Muscle of back (tissue), 11 donors: Measurements from ENCODE around the gene IPPK. TPM values are rescaled to one million over a fixed set of nuclear protein-coding genes. Genes with fewer than 3 reads are reported as not detected.

ENCODE experiments used
- DNase-seq, 3 donors: peaks; one replicate each; pipeline versions ENCODE4 v3.0.0 to v3.0.0-alpha.2; 2013
- polyA plus RNA-seq, 10 donors: library from polyadenylated mRNA; unstranded; fragments of 120-200 nt; gene quantifications; one replicate each; pipeline ENCODE4 v1.2.1, GENCODE V29; 2013; ENCODE audit not compliant: insufficient read length in 10 of 10

Gene IPPK
- polyA plus RNA-seq, 10 donors, result 6.2 to 9.9 (median 7.8) TPM

DNA sequence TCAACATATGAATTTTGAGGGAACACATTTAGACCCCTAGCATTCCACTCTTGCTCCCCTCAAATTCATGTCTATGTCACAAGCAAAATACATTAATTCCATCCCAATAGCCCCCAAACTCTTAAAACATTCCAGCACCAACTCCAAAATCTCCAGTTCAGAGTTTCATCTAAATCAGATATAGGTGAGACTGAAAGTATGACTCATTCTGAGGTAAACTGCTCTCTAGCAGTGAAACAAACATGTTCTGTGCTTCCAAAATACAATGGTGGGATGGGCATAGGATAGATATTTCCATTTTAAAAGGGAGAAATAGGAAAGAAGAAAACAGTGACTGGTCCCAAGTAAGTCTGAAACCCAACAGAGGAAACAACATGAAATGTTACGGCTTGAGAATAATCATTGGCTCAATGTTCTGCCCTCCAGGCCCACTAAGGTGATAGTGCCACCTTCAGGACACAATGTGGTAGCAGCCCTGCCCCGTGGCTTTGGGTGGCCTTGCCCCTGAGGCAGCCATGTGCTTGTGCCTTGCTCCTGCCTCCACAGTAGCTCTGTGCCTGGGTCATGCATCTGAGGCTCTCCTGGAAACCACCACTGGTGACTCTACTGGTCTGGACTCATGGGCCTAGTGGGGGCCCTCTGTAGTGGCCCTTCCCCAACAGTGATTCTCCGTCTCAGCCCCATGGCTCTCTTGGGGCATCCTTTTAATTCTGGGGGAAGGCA is 36.4 kb upstream of the IPPK start:
- no peak for DNase-seq

DNA sequence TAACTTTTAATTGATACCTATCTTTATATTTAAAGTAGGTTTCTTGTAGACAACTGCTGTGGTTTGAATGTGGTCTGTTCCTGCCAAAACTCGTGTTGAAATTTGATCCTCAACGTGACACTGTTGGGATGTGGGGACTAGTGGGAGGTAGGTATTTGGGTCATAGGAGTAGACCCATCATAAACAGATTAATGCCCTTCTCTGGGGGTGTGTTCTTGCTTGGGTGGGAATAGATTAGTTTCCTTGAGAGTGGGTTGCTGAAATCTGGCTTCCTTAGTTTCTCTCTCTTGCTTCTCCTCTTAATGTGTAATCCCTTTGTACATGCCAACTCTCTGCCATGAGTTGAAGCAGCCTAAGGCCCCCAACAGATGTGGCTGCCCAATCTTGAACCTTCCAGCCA is 34.6 kb upstream of the IPPK start:
- no peak for DNase-seq

DNA sequence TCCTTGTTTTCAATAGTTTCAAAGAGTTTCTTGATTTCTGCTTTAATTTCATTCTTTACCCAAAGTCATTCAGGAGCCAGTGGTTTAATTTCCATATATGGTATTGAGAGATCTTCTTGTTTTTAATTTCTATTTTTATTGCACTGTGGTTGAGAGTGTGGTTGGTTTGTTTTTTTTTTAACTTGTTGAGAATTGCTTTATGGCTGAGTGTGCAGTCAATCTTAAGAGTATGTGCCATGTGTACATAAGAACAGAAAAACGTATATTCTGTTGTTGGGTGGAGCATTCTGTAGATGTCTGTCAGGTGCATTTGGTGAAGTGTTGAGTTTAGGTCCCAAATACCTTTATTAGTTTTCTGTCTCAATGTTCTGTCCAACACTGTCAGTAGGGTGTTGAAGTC is 26.7 kb upstream of the IPPK start:
- DNase-seq, result no peak

DNA sequence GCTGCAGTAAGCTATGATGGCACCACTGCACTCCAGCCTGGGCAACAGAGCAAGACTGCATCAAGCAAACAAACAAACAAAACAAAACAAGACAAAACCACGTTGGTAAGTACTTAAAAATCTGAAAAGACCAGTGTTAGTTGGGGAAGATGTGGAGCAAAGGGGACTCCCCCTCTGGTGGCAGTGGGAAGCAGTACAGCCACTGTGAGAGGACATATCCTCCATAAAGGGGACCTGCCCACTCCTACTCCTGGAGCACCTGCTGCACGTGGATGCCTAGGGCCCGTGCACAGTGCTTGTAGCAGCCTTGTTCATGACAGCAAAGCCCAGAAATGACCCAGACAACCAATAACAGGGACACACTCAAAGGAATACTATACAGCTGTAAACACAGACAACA is 17.0 kb upstream of the IPPK start:
- no peak for DNase-seq

DNA sequence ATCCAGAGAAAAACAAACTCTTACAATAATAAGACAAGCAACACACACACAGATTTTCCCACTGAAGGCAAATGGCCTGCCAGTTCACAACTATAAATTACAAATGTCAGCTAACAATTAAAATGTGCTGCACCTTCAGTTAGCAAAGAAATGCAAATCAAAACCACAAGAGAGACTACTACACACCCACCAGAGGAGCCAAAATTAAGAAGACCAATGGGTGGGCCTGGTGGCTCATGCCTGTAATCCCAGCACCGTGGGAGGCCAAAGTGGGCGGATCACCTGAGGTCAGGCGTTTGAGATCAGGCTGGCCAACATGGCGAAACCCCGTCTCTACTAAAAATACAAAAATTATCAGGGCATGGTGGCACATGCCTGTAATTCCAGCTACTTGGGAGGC is 15.1 kb upstream of the IPPK start:
- no peak for DNase-seq

DNA sequence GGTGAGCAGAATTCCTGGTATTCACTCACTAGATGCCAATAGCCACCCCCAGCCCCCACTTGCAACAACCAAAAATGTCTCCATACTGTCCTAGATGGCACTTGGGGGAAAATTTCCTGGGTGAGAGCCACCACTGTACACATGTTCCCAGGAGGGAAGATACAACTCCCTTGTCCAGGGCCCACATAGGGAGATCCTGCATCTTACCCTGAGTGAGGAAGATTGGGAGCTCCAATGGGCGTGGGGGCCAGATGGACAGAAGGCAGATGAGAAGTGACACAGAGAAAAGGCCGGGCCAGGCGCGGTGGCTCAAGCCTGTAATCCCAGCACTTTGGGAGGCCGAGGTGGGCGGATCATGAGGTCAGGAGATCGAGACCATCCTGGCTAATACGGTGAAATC is 12.3 kb upstream of the IPPK start:
- no peak for DNase-seq

DNA sequence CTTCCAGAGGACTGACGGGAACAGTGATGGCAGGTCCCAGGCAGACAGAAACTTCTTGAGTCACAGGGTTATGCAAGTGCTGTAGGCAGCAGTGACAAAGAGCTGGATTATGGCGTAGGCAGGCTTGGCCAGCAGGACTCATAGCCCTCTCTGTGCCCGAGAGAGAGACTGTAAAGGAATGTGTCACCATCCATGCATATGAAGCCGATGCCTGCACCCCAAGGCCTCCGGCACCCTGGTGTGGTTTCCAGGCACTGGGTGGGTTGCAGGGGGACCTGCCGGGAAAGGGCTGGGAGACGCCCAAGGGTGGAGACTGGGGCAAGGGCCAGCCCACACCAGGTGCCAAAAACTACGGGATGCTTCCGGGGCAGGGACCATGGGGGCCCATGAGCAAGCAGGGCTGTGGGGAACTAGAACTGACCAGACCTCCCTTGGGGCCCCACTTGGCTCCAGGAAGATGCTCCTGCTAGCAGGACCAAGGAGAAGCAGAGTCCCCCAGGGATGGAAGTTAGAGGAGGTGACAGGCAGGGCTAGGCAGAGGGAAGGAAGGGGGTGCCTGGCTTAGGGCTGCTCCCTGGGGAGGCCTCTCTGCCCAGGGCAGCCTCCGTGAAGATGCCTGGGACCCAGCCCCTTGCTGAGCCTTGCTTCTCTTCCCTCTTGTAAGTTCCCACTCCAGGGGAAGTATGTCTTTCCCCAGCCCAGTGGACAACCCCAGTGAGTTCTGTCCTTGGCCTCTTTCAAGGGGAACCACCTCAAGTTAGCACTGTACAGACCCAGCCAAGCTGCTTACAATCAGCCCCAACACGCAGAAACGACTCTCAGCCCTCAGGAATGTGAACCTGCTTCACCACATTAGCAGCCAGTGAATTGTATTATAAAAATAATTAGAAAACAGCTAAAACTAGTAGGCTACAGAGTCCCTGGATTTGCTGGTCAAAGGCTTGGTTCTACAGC is 10.5 kb upstream of the IPPK start:
- no peak for DNase-seq

DNA sequence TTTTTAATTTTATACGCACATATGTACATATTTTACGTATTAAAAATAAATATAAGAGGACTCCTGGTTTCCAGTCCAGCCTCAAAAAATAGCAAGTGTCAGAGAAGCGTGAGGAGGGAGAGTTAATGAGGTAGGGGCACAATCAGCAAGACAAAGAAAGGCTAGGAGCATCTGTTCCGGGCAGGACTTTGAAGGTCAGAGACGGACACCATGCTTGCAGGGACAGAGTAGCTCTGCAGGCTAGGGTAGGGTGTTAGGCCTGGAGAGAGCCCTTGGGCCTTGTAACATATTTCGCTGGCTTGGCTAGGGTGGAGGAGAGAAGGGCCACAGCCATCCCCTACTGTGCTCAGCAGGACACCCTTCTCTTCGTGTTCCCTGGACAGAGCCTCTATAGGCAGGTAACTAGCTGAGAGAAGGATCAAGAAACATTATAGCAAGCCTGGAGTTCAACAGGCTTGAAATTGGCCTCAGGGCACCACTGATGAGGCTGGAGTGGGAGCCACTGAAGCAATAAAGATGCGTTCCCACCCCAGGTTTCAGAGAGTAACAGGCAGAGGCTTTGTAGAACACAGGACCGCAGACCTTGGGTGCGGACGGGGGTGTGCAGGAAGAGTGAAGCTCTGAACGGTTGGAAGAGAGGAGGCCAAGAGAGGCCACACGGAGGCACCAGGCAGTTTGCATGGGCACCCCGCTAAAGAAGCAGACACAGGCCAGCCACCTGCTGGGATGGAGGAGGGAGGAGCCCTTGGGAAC is 9.7 kb upstream of the IPPK start:
- DNase-seq, result no peak

DNA sequence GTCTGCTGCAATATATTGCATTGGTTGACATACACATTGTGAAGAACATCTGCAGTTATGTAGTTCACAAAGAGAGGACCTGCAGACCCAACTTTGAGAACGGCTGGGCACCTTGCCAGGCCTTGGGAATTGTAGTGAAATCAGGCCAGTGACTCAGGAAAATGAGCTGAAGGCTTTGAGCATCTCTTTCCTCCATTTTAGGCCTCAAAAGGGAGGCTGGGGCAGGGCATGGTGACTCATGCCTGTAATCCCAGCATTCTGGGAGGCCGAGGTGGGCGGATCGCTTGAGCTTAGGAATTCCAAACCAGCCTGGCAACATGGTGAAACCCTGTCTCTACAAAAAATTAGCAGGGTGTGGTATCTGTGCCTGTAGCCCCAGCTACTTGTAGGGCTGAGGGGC is 1.4 kb upstream of the IPPK start:
- DNase-seq, result peak in 2 of 3 donors; percentile 39 to 74

DNA sequence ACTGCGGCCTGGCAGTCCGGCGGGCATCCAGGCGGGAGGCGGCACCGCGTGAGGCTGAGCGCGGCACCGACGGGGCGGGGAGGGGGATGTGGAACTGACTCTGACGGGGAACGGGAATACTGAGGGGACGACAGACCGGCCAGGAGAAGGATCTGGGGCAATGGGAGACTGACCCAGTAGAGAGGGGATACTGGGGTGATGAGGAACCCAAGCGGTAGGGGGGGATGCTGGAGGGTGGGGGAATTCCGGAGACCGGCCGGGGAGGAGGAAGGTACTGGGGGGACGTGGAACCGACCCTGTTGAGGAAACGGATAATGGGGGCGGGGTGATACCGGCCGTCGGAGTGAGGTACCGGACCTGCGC is 423 bp downstream of the IPPK start:
- DNase-seq, result peak in 1 of 3 donors; percentile 15

DNA sequence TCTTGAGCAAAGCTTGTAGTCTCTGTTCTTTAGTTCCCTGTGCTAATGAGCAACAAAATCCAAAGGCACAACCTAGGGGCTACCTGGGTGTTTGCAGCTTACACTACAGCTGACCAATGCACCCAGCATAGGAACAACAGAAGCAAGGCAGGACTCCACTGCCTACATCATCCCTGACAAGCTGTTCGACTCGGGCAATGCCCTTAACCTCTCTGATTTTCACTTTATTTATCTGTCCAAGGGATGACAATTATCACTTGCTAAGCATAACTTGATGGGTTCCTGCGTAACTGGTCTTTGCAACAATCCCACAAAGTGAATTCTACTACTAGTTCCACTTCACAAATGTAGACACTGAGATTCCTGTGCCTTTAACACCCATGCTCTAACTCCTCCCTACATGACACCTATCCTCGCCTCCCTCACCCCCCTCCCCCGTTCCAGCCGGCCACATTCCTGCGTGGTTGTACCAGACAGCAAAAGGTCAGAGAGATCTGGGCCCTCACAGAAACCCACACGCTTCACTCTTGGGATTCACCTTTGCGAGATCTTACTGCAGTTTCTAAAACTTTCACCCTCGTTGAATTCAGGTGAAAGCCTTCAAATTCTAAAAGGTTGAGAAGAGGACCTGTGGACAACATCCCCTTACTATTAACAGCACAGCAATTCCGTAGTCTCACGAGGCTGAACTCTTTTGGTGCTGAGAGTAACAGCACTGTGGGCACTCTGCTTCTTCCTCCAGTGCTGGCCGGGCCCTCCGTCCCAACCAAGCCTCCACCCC is 995 bp downstream of the IPPK start:
- DNase-seq, result no peak

DNA sequence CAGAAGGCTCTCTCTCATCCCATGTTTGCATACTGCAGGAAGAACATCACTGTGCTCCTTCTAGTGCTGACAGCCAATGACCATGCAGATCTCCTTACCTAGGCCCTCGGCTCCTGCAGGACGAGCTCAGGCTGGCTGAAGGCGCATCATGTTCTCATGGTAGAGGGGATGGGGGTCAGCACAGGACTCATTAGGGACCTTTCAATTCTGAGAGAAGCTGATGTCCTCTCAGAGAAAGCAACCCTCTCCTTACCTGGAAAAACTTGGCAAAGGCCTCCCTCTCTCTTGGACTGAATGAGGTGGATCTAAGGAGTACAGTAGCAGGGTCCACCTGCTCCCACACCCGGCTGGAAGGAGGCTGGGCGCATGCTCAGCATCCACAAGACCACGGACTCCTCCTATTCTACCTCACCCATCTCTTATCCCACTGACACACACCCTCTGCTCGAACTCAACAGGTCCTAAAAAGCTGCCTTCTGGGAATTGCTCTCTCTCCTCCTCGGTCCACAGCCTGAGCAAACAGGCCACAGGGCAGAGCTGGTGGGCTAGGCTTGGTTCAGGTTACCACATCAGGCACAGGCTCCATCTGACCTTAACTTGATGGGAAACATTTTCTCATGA is 2.9 kb downstream of the IPPK start:
- DNase-seq, result no peak

DNA sequence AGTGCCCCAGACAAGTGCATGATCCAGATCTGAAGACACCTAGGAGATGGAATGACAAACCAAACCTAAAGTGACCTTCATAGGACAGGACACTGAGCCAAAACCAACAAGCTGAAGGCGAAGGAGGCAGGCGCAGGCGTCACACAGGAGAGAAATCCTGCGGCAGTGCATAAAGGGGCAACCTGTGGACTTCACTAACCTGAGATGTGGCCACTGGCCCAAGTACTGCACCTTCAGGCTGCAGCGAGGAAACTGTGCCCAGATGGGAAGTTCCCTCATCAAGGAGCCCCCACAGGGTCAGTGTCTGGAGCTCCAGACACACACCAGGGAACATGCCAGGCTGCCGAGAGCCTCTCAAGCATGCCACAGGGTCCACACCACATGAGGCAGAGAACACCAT is 3.7 kb downstream of the IPPK start:
- no peak for DNase-seq

DNA sequence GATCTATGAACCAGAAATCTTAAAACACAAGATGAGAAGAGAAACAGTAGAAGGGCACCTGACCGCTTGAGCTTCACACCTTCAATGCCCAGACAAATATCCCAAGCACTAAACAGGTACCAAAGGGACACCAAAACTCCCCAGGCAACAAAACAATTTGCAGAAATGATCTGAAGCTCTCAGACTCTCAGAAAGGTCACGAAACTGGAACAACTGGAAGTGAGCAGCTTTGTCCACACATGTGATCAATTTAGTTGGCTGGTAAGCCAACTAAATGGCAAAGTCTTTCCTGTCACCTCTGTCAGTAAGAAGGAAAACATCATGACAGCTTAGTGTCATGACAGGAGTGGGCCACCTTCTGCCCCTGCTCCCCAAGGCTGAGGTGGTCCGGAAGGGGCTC is 4.1 kb downstream of the IPPK start:
- no peak for DNase-seq

DNA sequence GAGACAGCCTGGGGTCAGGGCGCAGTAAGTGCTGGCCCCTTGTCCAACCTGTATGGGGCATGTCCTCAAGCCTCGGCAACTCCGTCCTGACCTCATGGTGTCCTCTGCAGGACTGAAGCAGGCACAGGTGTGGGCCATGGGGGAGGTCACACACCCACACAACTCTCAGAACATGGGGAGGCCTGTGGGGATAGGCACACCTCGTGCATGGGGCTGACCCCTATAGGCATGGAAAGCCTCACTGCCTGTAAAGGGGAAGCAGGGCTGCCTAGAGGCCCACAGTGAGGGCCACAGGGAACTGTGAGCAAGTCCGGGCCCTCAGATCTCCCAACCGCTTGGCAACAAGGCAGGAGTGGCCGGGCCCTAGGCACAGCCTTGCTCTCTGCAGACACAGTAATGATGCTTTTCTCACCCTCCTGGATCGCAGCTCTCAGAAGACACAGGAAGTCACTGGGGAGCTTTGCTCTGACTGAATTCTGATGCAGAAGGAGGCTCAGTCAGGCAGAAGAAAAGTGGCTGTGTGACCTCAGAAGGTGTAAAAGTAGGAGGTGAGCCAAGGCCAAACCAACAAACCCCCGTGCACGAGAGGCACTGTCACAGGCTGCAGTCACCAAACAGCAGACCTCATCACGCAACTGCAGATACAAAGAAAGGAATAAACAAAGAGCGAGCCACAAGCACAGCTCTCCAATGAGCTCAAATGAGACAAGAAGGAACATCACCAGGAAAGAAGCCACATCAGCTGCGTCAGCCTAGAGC is 5.4 kb downstream of the IPPK start:
- DNase-seq, result no peak

DNA sequence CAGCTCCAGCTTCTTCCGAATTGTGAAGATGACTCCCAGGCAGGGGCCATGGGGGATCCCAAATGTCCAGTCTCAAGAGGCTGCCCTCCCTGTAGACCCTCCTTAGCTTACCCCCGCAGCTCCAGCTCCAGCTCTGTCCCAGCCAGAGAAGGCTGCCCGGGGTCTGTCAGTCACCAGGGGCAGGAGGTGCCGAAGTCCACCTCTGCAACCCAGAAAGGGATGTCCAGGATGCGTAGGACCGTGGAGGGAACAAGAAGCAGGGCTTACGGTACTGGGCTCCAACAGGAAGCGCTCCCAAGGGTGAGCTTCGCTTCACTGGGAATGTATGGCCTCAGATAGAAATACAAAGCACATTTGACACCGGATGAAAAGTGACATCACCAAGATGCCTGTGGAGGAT is 6.0 kb downstream of the IPPK start:
- no peak for DNase-seq

DNA sequence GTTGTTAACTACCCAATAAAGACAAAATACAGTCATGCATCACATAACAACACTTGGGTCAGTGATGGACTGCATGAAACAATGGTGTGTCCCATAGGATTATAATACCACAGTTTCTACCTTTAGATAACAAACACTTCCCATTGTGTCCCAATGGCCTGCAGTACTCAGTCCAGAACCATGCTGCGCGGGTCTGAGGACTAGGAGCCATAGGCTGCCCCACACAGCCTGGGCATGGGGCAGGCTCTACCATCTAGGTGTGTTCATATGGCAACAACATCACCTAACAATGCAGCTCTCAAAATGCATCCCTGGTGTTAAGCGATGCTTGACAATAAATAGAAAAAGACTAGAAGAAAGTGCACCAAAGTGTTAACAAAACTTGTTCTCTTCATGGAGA is 6.8 kb downstream of the IPPK start:
- DNase-seq, result no peak

DNA sequence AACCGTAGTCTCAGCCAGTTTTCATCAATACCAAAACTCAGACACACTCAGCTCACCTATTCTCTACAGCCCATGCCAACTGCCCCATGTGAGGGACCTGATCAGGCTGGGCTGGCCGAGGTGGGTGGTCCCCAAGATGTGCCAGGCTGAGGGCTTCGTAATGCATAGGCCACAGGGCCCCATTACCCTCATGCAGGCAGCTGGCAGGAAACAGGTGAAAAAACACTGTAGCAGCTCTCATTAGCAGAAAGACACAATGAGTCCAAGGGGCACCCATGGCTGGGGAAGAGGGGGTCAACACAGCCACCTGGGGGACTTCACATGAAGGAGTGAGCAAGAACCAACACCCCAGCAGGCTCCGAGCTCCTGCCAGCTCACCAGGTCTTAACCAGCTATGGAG is 8.2 kb downstream of the IPPK start:
- no peak for DNase-seq

DNA sequence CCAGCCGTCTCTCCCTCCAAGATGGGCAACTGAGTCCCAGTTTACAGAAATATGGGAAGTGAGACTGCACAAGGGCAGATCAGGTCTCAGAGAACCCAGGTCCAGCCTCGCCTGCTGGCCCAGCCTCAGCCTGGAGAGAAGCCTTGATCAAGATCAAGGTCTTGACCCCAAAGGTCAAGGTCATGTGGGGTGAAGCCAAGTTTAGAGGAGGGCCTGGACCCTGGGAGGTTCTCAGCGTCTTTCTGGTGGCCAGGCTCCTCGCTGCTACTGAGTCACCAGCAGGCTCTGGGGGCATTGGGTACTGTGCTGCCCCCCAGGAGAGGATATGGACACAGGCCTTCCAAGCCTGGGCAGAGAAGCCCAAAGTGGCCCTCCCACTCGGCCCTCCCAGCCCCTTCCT is 8.8 kb downstream of the IPPK start:
- DNase-seq, result no peak

DNA sequence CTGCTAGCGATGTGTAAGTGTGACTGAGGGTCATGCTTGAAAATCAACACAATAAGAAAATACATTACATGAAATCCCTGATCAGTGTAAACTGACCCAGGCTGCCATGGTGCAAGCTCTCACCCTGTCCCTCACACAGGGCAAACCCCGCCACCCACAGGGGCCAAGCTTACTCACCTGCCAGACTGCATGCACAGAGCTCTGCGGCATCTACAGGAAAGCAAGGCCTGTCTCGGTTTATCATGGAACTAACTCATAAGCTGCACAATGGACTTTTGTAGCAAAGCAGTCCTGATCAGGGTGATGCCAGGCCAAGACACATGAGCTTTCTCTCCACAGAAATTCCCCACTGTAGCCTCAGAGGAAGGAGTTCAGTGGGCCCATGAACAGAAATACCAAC is 9.7 kb downstream of the IPPK start:
- DNase-seq, result no peak

DNA sequence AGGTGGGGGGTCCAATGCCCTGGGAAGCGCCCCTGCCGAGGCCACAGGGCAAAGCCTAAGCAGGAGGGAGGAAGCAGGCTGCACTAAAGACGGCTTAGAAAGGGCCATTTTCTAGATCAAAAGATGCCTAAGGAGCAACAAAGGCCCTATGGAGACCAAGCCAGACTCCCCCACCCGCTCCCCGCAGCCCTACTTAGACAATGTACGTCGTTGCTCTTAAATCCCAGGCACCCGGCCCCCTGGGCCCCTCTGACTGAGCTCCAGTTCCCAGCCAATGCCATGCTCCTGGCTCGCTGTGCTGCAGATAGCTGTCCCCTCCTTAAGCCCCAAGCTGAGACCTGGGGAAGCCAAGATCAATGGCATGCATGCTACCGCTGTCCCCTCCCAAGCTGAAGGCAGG is 10.3 kb downstream of the IPPK start:
- no peak for DNase-seq
